ENCODE data around the gene C20orf141.

GRCh38 chr20:2794866-2795447 lies 19.8 kb upstream of the C20orf141 start:
- TF ChIP-seq EZH2 (IDR thresholded peaks at IDR 0.05) (no peak), POLR2AphosphoS5 (IDR thresholded peaks at IDR 0.05; ENCODE audit: borderline replicate concordance, low read depth, low read length) (no peak), FOXP2 (optimal IDR thresholded peaks at IDR 0.05; ENCODE audit: control extremely low read depth, extremely low read length, insufficient read depth) (no peak)

Measured in SK-N-MC (cell line).